HEK293 (cell line): ENCODE measurements around the gene DPT.

Experiments
- CTCF ChIA-PET: fragments of 350-600 bp; formaldehyde crosslinking; extraction: SDS; loops from one replicate; lab custom pipeline; 2021; ENCODE audit warnings: antibody characterized with exemption; lab: Yijun Ruan, JAX
- POLR2A ChIA-PET: fragments of 300-600 bp; formaldehyde crosslinking; extraction: SDS; loops from one replicate; lab custom pipeline; 2020; ENCODE audit warnings: antibody characterized with exemption, inconsistent platforms; lab: Yijun Ruan, JAX
- H3K27ac ChIP-seq: fragments of 200-500 bp; sonication (Bioruptor generic); 2 replicates; pipeline ENCODE4 v1.5.1; 2014; ENCODE audit warnings: low read depth, low read length, control low read depth, inconsistent platforms; ENCODE audit errors: extremely low read depth
- H3K36me3 ChIP-seq, 2 experiments: fragments of 200-500 bp in 1 of 2; sonication (Bioruptor generic) in 1 of 2; 1 replicate in 1 of 2; 2 replicates in 1 of 2; pipeline ENCODE4 v1.5.1; 2014 to 2017; ENCODE audit warnings: inconsistent platforms in 2 of 2, low read length in 2 of 2; ENCODE audit not compliant: control insufficient read depth in 2 of 2, insufficient read depth in 1 of 2
- H3K4me1 ChIP-seq: fragments of 200-500 bp; sonication (Bioruptor generic); 2 replicates; pipeline ENCODE4 v1.5.1; 2014; ENCODE audit warnings: mild to moderate bottlenecking, low read length, inconsistent platforms; ENCODE audit not compliant: control insufficient read depth, insufficient read depth
- H3K4me3 ChIP-seq: 2 replicates; pipeline ENCODE4 v1.5.1; 2011; ENCODE audit warnings: low read depth, mild to moderate bottlenecking, control low read depth, low read length, moderate library complexity
- H3K9me3 ChIP-seq: fragments of 200-500 bp; sonication (Bioruptor generic); 2 replicates; pipeline ENCODE4 v1.5.1; 2014; ENCODE audit warnings: low read depth, low read length, inconsistent platforms; ENCODE audit not compliant: control insufficient read depth, insufficient read depth
- BCL6B ChIP-seq: fragments of 450-650 bp; formaldehyde crosslinking; IDR thresholded peaks from 2 replicates; pipeline ENCODE4 v1.5.1; 2017; ENCODE audit warnings: missing biosample characterization, missing genetic modification characterization
- KLF8 ChIP-seq: fragments of 450-650 bp; formaldehyde crosslinking; IDR thresholded peaks from 2 replicates; pipeline ENCODE4 v1.5.1; 2016; ENCODE audit warnings: missing biosample characterization, missing genetic modification characterization
- OVOL3 ChIP-seq: fragments of 450-650 bp; formaldehyde crosslinking; IDR thresholded peaks from 2 replicates; pipeline ENCODE4 v1.5.1; 2016; ENCODE audit warnings: missing biosample characterization, missing genetic modification characterization
- RBAK ChIP-seq: fragments of 450-650 bp; formaldehyde crosslinking; IDR thresholded peaks from 2 replicates; pipeline ENCODE4 v1.5.1; 2016; ENCODE audit warnings: missing biosample characterization, missing genetic modification characterization
- ZBTB21 ChIP-seq: fragments of 450-650 bp; formaldehyde crosslinking; IDR thresholded peaks from 2 replicates; pipeline ENCODE4 v1.5.1; 2017; ENCODE audit warnings: missing biosample characterization, missing genetic modification characterization
- ZNF157 ChIP-seq: fragments of 450-650 bp; formaldehyde crosslinking; IDR thresholded peaks from 2 replicates; pipeline ENCODE4 v1.5.1; 2016; ENCODE audit warnings: missing biosample characterization, missing genetic modification characterization
- ZNF184 ChIP-seq: fragments of 450-650 bp; IDR thresholded peaks from 2 replicates; pipeline ENCODE4 v1.5.1; 2018; ENCODE audit warnings: missing biosample characterization, mild to moderate bottlenecking, missing genetic modification characterization
- ZNF19 ChIP-seq: fragments of 450-650 bp; formaldehyde crosslinking; IDR thresholded peaks from 2 replicates; pipeline ENCODE4; 2016; ENCODE audit warnings: missing biosample characterization, missing genetic modification characterization, low read depth
- ZNF202 ChIP-seq: fragments of 450-650 bp; formaldehyde crosslinking; IDR thresholded peaks from 2 replicates; pipeline ENCODE4 v1.5.1; 2016; ENCODE audit warnings: missing biosample characterization, missing genetic modification characterization, borderline replicate concordance
- ZNF335 ChIP-seq: fragments of 450-650 bp; formaldehyde crosslinking; conservative IDR thresholded peaks from 2 replicates; pipeline ENCODE4 v1.5.1; 2016; ENCODE audit warnings: missing biosample characterization, missing genetic modification characterization
- ZNF48 ChIP-seq: fragments of 450-650 bp; formaldehyde crosslinking; IDR thresholded peaks from 2 replicates; pipeline ENCODE4 v1.5.1; 2016; ENCODE audit warnings: missing biosample characterization, missing genetic modification characterization
- ZNF548 ChIP-seq: fragments of 450-650 bp; formaldehyde crosslinking; IDR thresholded peaks from 2 replicates; pipeline ENCODE4 v1.5.1; 2016; ENCODE audit warnings: missing biosample characterization, missing genetic modification characterization
- ZNF658 ChIP-seq: fragments of 450-650 bp; formaldehyde crosslinking; IDR thresholded peaks from 2 replicates; pipeline ENCODE4; 2016; ENCODE audit warnings: missing biosample characterization, missing genetic modification characterization
- TF ChIP-seq, protein P1 (sequence below): fragments of 450-650 bp; formaldehyde crosslinking; IDR thresholded peaks from 2 replicates; pipeline ENCODE4 v1.5.1; 2016; ENCODE audit warnings: missing biosample characterization, missing genetic modification characterization
- TF ChIP-seq, protein P2 (sequence below): fragments of 450-650 bp; formaldehyde crosslinking; IDR thresholded peaks from 2 replicates; pipeline ENCODE4 v1.5.1; 2016; ENCODE audit warnings: missing biosample characterization, missing genetic modification characterization

Gene DPT

DNA sequence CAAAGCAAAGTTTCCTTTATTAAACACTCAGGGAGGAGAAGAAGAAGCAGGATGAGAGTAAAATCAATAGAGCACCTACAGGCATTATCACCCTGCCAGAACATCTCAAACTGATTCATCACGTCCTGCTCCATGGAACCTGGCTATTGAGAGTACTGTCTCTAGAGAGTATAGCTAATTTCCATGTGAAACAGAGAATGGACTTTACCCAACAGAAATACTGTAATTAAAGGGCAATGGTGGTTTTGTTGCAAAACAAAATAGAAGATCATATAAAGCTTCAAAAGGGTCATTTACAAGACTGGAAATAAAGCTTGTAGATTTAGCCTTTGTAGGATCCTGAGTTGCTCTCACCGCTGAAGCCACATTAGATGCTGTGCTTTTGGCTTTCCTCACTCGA, 83.3 kb downstream of the DPT start:
- H3K27ac ChIP-seq: no peak overlapping the region

More for the DNA sequence above, 83.3 kb downstream of the DPT start:
- Histone ChIP-seq H3K9me3 (no peaks in the 10 kb centered on the region), H3K36me3 (no peaks in the 10 kb centered on the region), H3K4me1 (no peaks in the 10 kb centered on the region), H3K4me3 (no peak overlapping the region)
- CTCF ChIA-PET: interaction anchor here (0.5 to 1.4 kb wide), 3 partner anchors 9 to 713 kb away, joined by 3 to 9 read pairs (median 6); no protein-coding TSS in a partner anchor
- no peak for TF ChIP-seq ZNF202 (tag by site-specific recombination)
- TF ChIP-seq, protein P1, sequence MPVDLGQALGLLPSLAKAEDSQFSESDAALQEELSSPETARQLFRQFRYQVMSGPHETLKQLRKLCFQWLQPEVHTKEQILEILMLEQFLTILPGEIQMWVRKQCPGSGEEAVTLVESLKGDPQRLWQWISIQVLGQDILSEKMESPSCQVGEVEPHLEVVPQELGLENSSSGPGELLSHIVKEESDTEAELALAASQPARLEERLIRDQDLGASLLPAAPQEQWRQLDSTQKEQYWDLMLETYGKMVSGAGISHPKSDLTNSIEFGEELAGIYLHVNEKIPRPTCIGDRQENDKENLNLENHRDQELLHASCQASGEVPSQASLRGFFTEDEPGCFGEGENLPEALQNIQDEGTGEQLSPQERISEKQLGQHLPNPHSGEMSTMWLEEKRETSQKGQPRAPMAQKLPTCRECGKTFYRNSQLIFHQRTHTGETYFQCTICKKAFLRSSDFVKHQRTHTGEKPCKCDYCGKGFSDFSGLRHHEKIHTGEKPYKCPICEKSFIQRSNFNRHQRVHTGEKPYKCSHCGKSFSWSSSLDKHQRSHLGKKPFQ: no peak
- no peak for TF ChIP-seq ZNF335
- TF ChIP-seq ZNF19: no peak
- TF ChIP-seq ZBTB21 (tag by site-specific recombination): no peak
- TF ChIP-seq RBAK: no peak
- no peak for TF ChIP-seq BCL6B (tag by site-specific recombination)
- TF ChIP-seq ZNF48: no peak
- TF ChIP-seq OVOL3 (tag by site-specific recombination): no peak
- no peak for TF ChIP-seq ZNF157
- no peak for TF ChIP-seq ZNF548 (tag by site-specific recombination)
- TF ChIP-seq ZNF184: no peak
- TF ChIP-seq, protein P2, sequence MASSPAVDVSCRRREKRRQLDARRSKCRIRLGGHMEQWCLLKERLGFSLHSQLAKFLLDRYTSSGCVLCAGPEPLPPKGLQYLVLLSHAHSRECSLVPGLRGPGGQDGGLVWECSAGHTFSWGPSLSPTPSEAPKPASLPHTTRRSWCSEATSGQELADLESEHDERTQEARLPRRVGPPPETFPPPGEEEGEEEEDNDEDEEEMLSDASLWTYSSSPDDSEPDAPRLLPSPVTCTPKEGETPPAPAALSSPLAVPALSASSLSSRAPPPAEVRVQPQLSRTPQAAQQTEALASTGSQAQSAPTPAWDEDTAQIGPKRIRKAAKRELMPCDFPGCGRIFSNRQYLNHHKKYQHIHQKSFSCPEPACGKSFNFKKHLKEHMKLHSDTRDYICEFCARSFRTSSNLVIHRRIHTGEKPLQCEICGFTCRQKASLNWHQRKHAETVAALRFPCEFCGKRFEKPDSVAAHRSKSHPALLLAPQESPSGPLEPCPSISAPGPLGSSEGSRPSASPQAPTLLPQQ: no peak
- no peak for TF ChIP-seq KLF8 (tag by site-specific recombination)
- no peak for TF ChIP-seq ZNF658 (tag by site-specific recombination)
- POLR2A ChIA-PET: interaction anchor here (0.5 kb wide), 1 partner anchor 1118 kb away, joined by 3 read pairs; no protein-coding TSS in a partner anchor
